ENCODE results near the gene ATXN7L1. TPM values are rescaled to one million over a fixed set of nuclear protein-coding genes. Genes with fewer than 3 reads are reported as not detected.

ATXN7L1 gene
- total and polyA plus RNA-seq, 4 donors, result 7.1 to 11.0 (median 8.5) TPM

GRCh38 chr7:105642264-105642663, 234.1 kb downstream of the ATXN7L1 start:
- no peak overlapping the region for H3K4me3 ChIP-seq (ENCODE audit: low read depth, low read length)
- H3K4me1 ChIP-seq (ENCODE audit: control insufficient read depth, insufficient read depth, low read length), result peaks cover 45% of the 10 kb centered on the region
- DNase-seq (ENCODE audit: low read depth in 4 of 6, low spot score in 6 of 6), result no peak
- WGBS (ENCODE audit: insufficient coverage), result 90% methylated on average over 3 of the region's 7 CpGs
- peaks cover 7% of the 10 kb centered on the region for H3K36me3 ChIP-seq (ENCODE audit: control insufficient read depth, insufficient read depth, low read length)
- H3K27me3 ChIP-seq (ENCODE audit: control insufficient read depth, insufficient read depth, low read length), result peaks cover 4% of the 10 kb centered on the region
- H3K9me3 ChIP-seq (ENCODE audit: control insufficient read depth, insufficient read depth, low read length), result no peaks in the 10 kb centered on the region
- no peak overlapping the region for H3K27ac ChIP-seq (ENCODE audit: low read depth, low read length)

GRCh38 chr7:105640956-105641810, 235.2 kb downstream of the ATXN7L1 start:
- Histone ChIP-seq H3K27me3 (ENCODE audit: control insufficient read depth, insufficient read depth, low read length) (peaks cover 1% of the 10 kb centered on the region), H3K4me3 (ENCODE audit: low read depth, low read length) (no peak overlapping the region), H3K27ac (ENCODE audit: low read depth, low read length) (no peak overlapping the region), H3K36me3 (ENCODE audit: control insufficient read depth, insufficient read depth, low read length) (peaks cover 8% of the 10 kb centered on the region), H3K9me3 (ENCODE audit: control insufficient read depth, insufficient read depth, low read length) (no peaks in the 10 kb centered on the region), H3K4me1 (ENCODE audit: control insufficient read depth, insufficient read depth, low read length) (peaks cover 45% of the 10 kb centered on the region)
- WGBS (ENCODE audit: insufficient coverage), result 72% methylated on average over 10 of the region's 16 CpGs
- peak in 1 of 6 donors; percentile 81 for DNase-seq (ENCODE audit: low read depth in 4 of 6, low spot score in 6 of 6)

GRCh38 chr7:105639667-105640493, 236.5 kb downstream of the ATXN7L1 start:
- Histone ChIP-seq H3K9me3 (ENCODE audit: control insufficient read depth, insufficient read depth, low read length) (no peaks in the 10 kb centered on the region), H3K27me3 (ENCODE audit: control insufficient read depth, insufficient read depth, low read length) (no peaks in the 10 kb centered on the region), H3K36me3 (ENCODE audit: control insufficient read depth, insufficient read depth, low read length) (peaks cover 10% of the 10 kb centered on the region), H3K4me1 (ENCODE audit: control insufficient read depth, insufficient read depth, low read length) (peaks cover 49% of the 10 kb centered on the region), H3K4me3 (ENCODE audit: low read depth, low read length) (no peak overlapping the region), H3K27ac (ENCODE audit: low read depth, low read length) (no peak overlapping the region)
- DNase-seq (ENCODE audit: low read depth in 4 of 6, low spot score in 6 of 6), result peak in 2 of 6 donors; percentile 46 to 60
- 41% methylated on average over 12 of the region's 19 CpGs for WGBS (ENCODE audit: insufficient coverage)

- peak overlapping the region; percentile 52 for H3K27ac ChIP-seq (ENCODE audit: low read depth, low read length)
- peaks cover 10% of the 10 kb centered on the region for H3K36me3 ChIP-seq (ENCODE audit: control insufficient read depth, insufficient read depth, low read length)
- peak overlapping the region; percentile 14 for H3K4me3 ChIP-seq (ENCODE audit: low read depth, low read length)
- 16% methylated on average over 16 of the region's 24 CpGs for WGBS (ENCODE audit: insufficient coverage)
- peaks cover 47% of the 10 kb centered on the region for H3K4me1 ChIP-seq (ENCODE audit: control insufficient read depth, insufficient read depth, low read length)
- no peaks in the 10 kb centered on the region for H3K27me3 ChIP-seq (ENCODE audit: control insufficient read depth, insufficient read depth, low read length)
- no peaks in the 10 kb centered on the region for H3K9me3 ChIP-seq (ENCODE audit: control insufficient read depth, insufficient read depth, low read length)
- peak in 2 of 6 donors; percentile 83 to 90 for DNase-seq (ENCODE audit: low read depth in 4 of 6, low spot score in 6 of 6)
Measured at GRCh38 chr7:105638902-105639495, 237.4 kb downstream of the ATXN7L1 start.

GRCh38 chr7:105638334-105638733, 238.1 kb downstream of the ATXN7L1 start:
- Histone ChIP-seq H3K9me3 (ENCODE audit: control insufficient read depth, insufficient read depth, low read length) (no peaks in the 10 kb centered on the region), H3K4me1 (ENCODE audit: control insufficient read depth, insufficient read depth, low read length) (peaks cover 40% of the 10 kb centered on the region), H3K4me3 (ENCODE audit: low read depth, low read length) (no peak overlapping the region), H3K27me3 (ENCODE audit: control insufficient read depth, insufficient read depth, low read length) (no peaks in the 10 kb centered on the region), H3K27ac (ENCODE audit: low read depth, low read length) (peak overlapping the region; percentile 15), H3K36me3 (ENCODE audit: control insufficient read depth, insufficient read depth, low read length) (peaks cover 10% of the 10 kb centered on the region)
- no peak for DNase-seq (ENCODE audit: low read depth in 4 of 6, low spot score in 6 of 6)
- 43% methylated on average over 2 of the region's 8 CpGs for WGBS (ENCODE audit: insufficient coverage)

GRCh38 chr7:105637755-105638154, 238.6 kb downstream of the ATXN7L1 start:
- DNase-seq (ENCODE audit: low read depth in 4 of 6, low spot score in 6 of 6), result no peak
- no peak overlapping the region for H3K4me3 ChIP-seq (ENCODE audit: low read depth, low read length)
- H3K36me3 ChIP-seq (ENCODE audit: control insufficient read depth, insufficient read depth, low read length), result peaks cover 10% of the 10 kb centered on the region
- H3K27ac ChIP-seq (ENCODE audit: low read depth, low read length), result no peak overlapping the region
- 77% methylated on average over 7 of the region's 8 CpGs for WGBS (ENCODE audit: insufficient coverage)
- no peaks in the 10 kb centered on the region for H3K9me3 ChIP-seq (ENCODE audit: control insufficient read depth, insufficient read depth, low read length)
- H3K27me3 ChIP-seq (ENCODE audit: control insufficient read depth, insufficient read depth, low read length), result no peaks in the 10 kb centered on the region
- H3K4me1 ChIP-seq (ENCODE audit: control insufficient read depth, insufficient read depth, low read length), result peaks cover 36% of the 10 kb centered on the region

GRCh38 chr7:105636982-105637381, 239.4 kb downstream of the ATXN7L1 start:
- no peak for DNase-seq (ENCODE audit: low read depth in 4 of 6, low spot score in 6 of 6)
- Histone ChIP-seq H3K4me3 (ENCODE audit: low read depth, low read length) (no peak overlapping the region), H3K9me3 (ENCODE audit: control insufficient read depth, insufficient read depth, low read length) (no peaks in the 10 kb centered on the region), H3K27me3 (ENCODE audit: control insufficient read depth, insufficient read depth, low read length) (no peaks in the 10 kb centered on the region), H3K27ac (ENCODE audit: low read depth, low read length) (no peak overlapping the region), H3K4me1 (ENCODE audit: control insufficient read depth, insufficient read depth, low read length) (peaks cover 36% of the 10 kb centered on the region), H3K36me3 (ENCODE audit: control insufficient read depth, insufficient read depth, low read length) (peaks cover 10% of the 10 kb centered on the region)
- WGBS (ENCODE audit: insufficient coverage), result 83% methylated on average over 6 of the region's 8 CpGs

GRCh38 chr7:105635197-105635596, 241.2 kb downstream of the ATXN7L1 start:
- Histone ChIP-seq H3K27me3 (ENCODE audit: control insufficient read depth, insufficient read depth, low read length) (no peaks in the 10 kb centered on the region), H3K36me3 (ENCODE audit: control insufficient read depth, insufficient read depth, low read length) (peaks cover 8% of the 10 kb centered on the region), H3K4me1 (ENCODE audit: control insufficient read depth, insufficient read depth, low read length) (peaks cover 25% of the 10 kb centered on the region), H3K4me3 (ENCODE audit: low read depth, low read length) (no peak overlapping the region), H3K27ac (ENCODE audit: low read depth, low read length) (no peak overlapping the region), H3K9me3 (ENCODE audit: control insufficient read depth, insufficient read depth, low read length) (no peaks in the 10 kb centered on the region)
- DNase-seq (ENCODE audit: low read depth in 4 of 6, low spot score in 6 of 6), result no peak
- WGBS (ENCODE audit: insufficient coverage), result 58% methylated on average over 5 of the region's 6 CpGs

- Histone ChIP-seq H3K4me1 (ENCODE audit: control insufficient read depth, insufficient read depth, low read length) (peaks cover 9% of the 10 kb centered on the region), H3K9me3 (ENCODE audit: control insufficient read depth, insufficient read depth, low read length) (no peaks in the 10 kb centered on the region), H3K4me3 (ENCODE audit: low read depth, low read length) (no peak overlapping the region), H3K27me3 (ENCODE audit: control insufficient read depth, insufficient read depth, low read length) (no peaks in the 10 kb centered on the region), H3K27ac (ENCODE audit: low read depth, low read length) (no peak overlapping the region), H3K36me3 (ENCODE audit: control insufficient read depth, insufficient read depth, low read length) (peaks cover 4% of the 10 kb centered on the region)
- no peak for DNase-seq (ENCODE audit: low read depth in 4 of 6, low spot score in 6 of 6)
- no CpG with 5 or more reads among the region's 2 CpGs for WGBS (ENCODE audit: insufficient coverage)
Measured at GRCh38 chr7:105625986-105626385, 250.4 kb downstream of the ATXN7L1 start.

Data from spinal cord (tissue), 10 donors.